Inflammatory macrophage (primary cell): ENCODE results near the gene ZNF865.
"Not testable (repeated sequence)": the region's sequence is repeated elsewhere in the genome, so short reads cannot be mapped to it uniquely, and the experiment has no call there.

ENCODE experiments used
- DNase-seq, 2 donors: peaks; one replicate each; pipeline ENCODE4 v3.0.0-alpha.2; 2020 to 2022
- total RNA-seq, 18 experiments: gene quantifications; one replicate each; lab custom pipeline; 2026; ENCODE audit warnings: mixed read lengths in 6 of 18, inconsistent platforms in 2 of 18; lab: John Stamatoyannopoulos, UW

Gene ZNF865
- 0.88 to 7.5 (median 2.9) reads per million in 18 experiments for total RNA-seq

DNA sequence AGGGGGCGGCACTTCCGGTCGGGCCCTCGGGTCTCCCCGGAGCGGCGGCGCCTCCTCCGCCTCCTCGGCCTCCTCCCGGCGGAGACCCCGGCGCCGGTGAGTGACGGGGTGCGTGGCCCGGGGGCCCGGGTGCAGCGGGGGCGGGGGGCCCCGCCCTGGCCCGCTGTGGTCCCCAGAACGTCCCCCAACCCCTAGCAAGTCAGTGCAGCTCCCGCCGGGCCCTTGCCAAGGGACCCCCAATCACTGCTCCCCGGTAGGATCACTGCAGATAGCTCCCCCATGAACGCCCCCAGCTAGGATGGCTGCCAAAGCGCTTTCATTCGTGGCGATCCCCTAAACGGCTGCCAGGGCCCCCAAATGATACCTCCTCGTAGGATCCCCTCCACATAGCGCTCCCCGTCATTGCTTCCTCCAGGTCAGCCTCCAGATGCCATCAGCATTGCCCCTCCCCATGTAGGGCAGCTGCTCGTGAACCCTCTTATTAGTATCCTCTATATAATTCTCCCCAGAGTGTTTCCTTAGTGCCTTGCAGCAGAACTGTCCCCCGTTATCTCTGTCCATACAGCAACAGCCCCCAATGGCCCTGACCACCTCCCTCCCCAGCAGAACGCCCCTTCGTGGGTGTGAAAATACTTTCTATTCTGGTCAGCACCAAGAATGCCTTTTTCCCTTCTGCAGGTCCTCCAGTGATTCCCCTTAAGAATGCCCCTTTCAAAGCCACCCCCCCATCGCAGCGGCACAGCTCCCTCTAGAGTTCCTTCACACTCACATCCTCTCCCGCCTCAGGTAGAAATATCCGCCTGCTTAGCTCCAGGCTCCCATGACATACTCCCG lies at the start of gene ZNF865:
ZNF865 (plus strand) TSS at position 11 of the 834 bp plus-strand sequence. CDS start 7,972 bp downstream, outside the sequence.
- peak; percentile 68 to 73 for DNase-seq

DNA sequence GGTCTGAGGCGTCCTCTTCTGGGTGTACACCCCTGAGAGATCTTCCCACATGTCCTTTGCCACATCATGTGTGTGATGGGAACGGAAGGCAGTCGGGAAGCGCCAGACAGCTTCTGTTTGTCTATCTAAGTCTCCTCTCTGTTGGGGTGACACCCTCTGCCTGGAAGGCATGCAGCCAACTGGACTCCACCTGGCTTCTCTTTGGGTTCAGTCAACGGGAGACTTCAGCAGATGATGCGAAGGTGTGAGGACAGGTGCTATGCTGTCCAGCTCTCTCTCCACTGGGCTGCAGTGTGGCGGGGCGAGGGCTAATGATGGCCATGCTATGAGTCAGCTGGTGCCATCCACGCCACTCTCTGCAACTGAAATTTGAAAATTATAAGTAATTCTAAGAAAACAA lies 45.8 kb upstream of the ZNF865 start:
- DNase-seq: no peak

DNA sequence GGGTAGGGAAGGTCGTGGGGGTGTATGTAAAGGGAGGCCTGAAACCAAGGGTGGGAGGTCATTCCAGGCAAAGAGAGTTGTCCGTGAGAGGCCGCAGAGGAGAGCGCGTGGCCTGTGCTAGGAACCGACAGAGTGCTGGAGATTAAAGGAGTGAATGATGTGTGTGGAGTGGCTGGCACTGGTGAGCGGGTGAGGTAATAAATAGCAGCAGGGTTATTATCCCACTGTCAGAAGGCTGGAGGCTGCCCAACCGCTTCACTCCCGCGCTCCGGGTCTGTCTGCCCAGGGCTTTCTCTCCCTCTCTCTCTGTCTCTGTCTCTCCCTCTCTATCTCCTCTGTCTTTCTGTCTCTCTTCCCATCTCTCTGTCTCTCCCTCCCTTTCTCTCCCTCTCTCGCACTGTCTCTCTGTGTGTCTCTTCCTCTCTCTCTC lies 42.2 kb upstream of the ZNF865 start:
- DNase-seq: no peak

DNA sequence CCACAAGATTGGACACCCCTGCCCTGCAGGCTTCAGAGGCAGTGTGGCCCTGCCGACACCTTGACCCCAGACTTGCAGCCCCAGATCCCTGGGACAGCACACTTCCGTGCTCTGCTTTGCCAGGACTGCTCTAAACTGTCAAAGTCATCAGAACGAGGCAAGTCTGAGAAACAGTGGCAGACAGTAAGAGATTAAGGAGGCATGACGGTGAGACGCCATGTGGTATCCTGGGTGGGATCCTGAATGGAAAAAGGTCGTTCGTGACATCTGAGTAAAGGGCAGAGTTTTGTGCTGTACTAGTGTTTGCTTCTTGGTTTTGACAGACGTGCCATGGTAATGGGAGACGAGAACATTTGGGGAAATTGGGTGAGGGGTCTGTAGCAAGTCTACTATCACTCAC lies 38.6 kb upstream of the ZNF865 start:
- DNase-seq: no peak

DNA sequence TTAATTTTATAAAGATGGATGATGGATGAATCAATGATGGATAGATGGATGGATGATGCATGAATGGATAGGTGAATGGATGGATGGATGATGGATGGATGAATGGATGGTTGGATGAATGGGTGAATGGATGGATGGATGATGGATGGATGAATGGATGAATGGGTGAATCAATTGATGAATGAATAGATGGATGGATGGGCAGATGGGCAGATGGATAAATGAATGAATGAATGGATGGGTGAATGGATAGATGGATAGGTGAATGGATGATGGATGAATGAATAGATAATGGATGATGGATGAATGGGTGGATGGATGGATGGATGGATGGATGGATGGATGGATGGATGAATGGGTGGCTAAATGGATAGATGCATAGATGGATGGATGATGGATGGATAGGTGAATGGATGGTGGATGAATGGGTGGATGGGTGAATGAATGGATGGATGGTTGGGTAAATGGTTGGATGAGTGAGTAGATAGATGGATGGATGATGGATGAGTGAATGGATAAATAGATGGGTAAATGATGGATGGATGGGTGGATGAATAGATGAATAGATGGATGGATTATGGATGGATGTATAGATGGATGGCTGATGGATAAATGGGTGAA lies 37.6 kb upstream of the ZNF865 start:
- no peak for DNase-seq

DNA sequence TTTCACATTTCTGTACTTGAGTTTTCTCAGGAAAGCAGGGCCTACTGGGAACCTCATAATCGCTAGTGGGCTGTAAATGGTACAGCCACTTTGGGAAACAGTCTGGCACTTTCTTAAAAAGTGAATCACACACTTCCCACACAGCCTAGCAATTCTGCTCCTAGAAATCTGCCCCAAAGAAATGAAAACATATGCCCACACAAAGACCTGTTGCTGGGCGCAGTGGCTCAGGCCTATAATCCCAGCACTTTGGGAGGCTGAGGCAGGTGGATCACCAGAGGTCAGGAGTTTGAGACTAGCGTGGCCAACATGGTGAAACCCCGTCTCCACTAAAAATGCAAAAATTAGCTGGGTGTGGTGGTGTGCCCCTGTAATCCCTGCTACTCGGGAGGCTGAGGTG lies 36.0 kb upstream of the ZNF865 start:
- DNase-seq: not testable (repeated sequence)

DNA sequence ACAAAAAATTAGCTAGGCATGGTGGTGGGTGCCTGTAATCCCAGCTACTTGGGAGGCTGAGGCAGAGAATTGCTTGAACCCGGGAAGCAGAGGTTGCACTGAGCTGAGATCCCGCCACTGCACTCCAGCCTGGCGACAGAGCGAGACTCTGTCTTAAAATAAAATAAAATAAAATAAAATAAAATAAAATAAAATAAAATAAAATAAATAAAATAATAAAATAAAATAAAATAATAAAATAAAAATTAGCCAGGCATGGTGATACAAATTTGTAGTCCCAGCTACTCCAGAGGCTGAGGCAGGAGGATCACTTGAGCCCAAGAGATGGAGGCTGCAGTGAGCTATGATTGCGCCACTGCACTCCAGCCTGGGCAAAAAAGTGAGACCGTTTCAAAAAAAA lies 31.5 kb upstream of the ZNF865 start:
- DNase-seq: not testable (repeated sequence)

DNA sequence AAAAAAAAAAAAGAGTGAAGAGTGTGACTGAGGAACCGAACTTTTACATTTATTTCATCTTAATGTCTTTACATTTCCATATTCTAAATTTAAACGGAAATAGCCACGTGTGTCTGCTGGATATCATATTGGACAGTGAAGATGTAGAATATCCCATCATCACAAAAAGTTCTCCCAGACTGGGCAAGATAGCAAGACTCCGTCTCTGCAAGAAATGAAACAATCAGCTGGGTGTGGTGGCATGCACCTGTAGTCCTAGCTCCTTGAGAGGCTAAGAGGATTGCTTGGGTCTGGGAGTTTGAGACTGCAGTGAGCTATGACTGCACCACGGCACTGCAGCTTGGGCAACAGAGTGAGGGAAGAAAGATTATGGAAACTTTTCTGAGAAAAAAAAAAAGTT lies 28.7 kb upstream of the ZNF865 start:
- DNase-seq: no peak

DNA sequence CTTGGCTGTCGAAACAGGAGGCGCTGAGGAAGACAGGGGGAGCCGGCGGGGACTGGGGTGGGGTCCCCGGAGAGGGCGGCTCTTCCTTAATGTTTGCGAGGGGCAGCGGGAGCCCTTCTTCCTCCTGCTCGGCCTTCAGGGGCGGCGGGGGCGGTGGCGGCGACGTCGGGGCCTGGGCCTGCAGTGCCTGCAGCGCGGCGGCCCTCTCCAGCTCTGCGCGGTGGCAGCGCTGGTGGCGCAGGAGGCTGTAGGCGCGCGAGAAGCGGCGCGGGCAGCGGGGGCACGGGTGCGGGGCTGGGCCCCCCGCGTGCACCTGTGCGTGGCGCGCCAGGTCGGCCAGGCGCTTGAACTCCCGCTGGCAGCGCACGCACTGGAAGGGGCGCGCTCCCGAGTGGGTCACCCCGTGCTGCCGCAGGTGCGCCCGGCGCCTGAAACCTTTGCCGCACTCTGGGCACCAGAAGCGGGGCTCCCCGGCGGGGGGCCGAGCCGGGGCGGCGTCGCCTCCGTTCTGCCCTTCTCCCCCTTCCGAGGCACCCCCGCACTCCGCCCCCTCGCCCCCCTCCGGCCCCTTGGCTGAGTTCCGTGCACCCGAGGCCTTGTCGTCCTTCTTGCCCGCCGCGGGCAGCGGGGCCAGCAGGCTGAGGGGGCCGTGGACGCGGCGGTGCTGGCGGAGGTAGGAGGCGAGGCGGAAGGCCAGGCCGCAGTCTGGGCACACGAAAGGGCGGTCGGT lies 27.3 kb upstream of the ZNF865 start:
- no peak for DNase-seq

DNA sequence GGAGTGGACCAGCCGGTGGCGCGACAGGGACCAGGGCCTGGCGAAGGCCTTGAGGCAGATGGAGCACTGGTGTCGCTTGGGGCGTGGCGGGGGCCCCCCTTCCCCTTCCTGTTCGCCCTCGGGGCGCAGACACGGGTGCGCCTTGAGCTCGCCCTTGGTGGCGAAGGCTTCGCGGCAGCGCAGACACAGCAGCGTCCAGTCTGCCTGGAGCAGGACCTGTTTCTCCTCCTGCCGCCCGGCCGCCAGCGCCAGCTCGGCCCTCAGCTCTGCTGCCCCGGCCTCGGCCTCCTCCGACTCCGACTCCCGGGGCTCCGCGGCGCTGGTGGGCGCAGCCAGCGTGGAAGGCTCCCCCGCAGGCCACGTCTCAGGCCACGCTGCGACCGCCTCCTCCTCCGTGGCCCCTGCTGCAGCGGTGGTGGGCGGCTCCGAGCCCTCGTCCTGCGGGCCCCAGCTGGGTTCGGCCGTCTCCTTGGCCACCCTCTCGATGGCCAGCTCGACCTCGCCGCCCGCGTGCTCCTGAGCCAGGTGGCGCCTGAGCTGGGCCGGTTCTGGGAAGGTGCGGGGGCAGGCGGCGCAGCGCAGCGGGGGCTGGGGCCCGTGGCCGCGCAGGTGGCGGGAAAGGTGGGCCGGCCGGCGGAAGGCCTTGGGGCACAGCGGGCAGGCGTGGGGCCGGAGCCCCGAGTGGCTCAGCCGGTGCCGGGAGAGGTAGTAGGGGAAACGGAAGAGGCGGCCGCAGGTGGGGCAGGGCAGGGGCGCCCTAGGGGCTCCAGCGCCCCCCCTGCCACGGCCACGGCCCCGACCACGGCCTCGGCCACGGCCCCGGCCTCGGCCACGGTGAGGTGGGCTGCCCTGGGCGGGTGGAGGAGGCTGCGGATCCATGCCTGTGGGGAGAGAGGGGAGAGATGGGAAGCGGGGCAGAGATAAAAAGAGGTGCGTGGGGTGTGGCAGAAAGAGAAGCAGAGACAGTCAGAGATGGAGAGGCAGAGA lies 26.4 kb upstream of the ZNF865 start:
- DNase-seq: no peak

DNA sequence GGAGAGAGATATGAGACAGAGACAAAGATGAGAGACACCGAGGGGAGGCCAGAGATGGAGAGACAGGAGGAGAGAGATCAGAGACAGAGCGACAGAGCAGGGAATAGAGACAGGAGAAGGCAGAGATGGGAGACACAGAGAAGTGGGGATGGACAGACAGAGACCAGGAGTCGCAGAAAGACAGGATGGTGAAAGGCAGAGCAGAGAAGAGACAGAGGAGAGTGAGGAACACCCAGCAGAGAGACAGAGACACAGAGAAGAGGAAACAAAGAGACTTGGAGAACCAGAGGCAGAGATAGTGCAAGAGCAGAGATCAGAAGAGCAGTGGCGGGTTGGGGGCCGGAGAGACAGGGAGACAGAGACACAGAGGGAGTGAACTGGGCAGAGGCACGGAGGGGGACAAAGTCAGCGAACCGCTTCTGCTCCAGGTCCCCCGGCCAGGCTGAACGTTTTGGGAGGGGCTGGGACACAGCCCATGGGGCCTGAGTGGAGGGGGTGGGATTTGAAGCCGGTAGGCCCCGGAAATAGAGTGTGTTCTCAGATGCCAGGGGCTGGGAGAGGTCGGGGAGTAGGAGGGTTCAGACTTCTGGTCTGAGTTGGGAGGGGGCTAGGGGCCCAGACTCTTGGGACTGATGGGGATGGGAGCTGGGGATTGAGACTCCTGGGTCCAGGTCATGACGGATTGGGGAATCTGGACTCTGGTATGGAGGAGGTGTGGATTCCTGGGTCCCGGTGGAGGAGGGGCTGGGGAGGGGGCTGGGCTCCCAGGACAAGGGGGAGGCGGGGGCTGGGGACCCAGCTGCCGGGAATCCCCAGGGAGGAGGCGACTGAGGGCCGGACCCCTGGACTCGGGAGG lies 25.5 kb upstream of the ZNF865 start:
- peak in 1 of 2 donors; percentile 1 for DNase-seq

DNA sequence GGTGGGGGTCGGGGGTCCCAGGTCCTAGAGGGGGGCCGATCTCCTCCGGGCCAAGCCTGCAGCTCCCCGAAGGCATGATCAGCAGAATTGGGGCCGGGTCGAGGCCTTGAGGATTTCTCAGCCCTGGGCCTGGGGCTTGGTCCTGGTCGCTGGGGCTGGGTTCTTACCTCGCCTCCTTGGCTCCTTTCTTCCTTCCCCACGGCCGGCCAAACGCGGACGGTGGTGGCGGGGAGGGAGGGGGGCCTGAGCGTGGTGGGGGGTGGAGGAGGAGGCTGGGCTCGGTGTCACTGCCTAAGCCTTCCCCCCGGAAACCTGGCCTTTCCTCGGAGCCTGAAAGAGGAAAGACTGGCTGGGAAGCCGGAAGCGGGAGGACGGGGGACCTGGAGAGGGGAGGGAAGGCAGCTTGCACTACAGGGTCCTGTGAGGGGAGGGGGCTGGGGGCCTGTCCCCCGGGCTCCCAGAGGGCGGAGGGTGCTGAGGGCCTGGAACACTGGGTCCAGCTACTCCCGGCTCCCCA lies 24.8 kb upstream of the ZNF865 start, which contains the start of gene ZNF579:
ZNF579 (minus strand) TSS at position 221 of the 517 bp plus-strand sequence. CDS start 1,209 bp downstream, outside the sequence.
- DNase-seq: peak; percentile 80 to 84

DNA sequence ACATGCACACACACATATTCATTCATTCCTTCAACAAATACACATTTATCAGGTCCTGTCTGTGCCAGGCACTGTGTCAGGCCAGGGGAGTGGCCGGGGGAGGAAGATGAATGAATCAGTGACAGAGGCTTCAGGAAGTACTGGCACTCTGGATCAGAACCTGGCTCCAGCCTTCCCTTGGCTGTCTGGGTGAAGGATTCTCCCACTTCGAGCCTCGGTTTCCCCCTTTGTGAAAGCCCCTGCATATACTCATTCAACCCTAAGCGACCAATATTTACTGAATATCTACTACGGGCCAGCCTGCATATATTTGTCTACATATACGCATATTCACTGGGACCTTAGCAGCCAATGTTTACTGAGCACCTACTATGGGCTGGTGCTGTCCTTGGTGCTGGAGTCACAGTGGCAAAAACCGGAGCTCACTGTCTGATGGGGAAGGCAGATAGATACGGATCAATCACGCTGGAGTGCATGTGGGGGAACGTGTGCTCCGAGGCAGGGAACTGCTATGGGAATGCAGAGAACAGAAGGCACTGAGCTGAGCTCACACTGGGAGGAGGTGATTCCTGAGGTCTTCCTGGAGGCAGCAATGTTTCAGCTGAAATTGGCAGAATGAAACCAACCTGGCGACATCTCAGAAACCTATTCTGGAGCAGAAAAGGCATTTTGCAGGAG lies 24.2 kb upstream of the ZNF865 start:
- peak in 1 of 2 donors; percentile 14 for DNase-seq

DNA sequence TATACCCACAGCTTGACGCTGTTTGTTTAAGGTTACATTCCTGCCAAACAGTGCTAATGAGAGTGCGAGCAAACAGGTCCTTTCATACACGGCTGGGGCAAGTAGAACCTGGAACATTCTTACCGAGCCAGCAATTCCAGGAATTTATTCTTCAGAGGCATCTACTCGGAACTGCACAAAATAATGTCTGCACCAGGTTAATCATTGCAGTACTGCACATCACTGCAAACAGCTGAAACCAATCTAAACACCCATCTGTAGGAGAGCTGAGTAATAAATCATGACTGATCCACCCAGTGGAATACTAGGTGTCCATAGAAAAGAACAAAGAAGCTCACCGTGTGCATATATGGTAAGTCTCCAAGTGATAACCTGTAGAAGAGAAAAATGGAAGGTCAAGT lies 23.6 kb upstream of the ZNF865 start:
- DNase-seq: no peak

DNA sequence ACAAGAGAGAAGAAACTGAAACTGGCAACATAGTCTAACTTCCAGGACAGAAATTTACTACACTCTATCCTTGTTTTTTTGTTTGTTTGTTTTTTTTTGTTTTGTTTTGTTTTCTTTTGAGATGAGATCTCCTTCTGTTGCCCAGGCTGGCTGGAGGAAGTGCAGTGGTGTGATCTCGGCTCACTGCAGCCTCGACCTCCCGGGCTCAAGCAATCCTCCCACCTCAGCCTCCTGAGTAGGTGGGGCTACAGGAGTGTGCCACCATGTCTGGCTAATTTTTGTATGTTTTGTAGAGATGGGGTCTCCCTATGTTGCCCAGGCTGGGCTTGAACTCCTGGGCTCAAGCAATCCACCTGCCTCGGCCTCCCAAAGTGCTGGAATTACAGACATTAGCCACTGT lies 23.2 kb upstream of the ZNF865 start:
- DNase-seq: not testable (repeated sequence)

DNA sequence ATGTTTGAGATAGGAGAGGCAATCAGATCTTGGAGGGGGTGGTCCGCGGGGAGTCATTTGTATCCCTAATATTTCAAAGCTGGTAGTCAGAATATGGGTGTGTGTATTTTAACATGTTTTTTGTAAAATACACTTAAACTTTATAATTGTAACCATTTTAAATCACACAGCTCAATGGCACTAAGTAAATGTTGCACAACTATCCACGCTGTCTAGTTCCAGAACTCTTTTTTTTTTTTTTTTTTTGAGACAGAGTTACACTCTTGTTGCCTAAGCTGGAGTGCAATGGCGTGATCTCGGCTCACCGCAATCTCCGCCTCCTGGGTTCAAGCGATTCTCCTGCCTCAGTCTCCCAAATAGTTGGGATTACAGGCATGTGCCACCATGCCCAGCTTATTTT lies 21.6 kb upstream of the ZNF865 start:
- not testable (repeated sequence) for DNase-seq

DNA sequence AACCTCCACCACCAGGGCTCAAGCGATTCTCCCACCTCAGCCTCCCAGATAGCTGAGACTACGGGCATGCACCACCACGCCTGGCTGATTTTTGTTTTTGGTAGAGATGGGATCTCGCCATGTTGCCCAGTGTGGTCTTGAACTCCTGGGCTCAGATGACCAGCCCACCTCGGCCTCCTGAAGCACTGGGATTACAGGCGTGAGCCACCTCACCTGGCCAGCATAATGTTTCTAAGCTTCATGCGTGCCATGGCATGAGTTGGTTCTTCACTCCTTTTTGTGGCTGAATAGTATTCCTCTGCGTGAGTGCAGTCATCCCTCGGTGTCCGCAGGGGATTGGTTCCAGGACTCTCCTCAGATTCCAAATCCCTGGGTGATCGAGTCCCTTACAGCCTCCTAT lies 20.6 kb upstream of the ZNF865 start:
- no peak for DNase-seq

DNA sequence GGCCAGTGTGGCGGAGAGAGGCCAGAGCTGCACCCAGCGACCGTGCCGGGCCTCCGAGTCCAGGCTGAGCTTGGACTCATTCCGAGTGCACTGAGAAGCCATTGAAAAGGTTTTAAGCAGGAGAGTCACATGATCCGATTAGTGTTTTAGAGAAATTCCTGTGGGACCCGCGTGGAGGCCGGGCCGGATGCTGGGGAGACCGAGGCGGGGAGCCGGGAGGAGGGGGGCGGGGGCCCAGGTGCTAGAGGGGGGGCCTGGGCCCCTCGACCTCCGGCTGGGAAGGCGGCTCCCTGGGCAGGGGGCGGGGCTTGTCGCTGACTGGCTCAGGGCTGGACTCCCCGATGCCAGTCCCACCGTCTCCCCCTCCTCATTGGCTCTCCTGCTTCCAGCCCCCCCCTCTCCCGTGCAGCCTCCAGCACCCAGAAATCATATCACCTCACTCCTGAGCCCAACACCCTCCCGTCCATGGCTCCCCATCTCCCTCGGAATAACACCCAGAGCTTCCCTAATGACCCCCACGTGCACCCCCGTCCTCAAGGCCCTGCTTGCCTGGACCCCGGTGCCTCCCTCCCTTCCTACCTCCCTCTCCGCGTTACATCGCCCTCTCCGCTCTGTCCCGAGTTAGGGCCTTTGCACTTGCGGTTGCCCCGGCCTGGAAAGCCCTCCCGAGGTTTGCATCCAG lies 19.6 kb upstream of the ZNF865 start:
- DNase-seq: no peak

DNA sequence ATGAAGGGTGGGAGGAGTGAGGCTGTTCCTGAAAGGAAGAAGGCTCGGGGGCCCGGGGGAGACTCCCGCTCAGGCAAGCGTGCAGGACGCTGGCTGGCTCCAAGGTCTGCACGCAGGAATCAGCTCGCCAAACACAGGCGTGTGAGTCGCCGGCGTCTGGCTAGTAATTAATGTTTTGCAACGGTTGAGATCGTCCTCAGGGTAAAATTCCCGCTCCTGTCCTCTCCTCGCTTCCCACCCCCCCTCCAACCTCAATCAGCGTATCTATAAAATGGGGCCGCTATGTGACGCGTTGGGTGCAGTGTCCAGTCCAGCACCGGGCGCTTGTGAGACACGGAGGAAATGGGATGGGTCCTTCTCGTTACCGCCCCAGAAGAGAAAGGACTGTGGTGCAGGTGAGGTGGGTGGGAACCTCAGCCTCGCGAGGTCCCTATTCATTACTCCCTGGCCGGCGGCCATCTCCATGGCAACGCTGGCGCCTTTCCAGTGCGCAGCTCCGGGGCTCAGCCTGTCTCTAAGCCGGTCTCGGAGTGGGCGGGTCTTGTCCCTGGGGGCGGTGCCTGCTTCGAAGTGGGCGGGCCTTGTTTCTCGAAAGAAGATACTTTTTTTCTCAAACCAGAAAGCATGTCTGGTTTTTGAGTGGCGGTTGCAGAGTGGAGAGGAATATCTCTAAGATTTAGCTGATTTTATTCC lies 18.3 kb upstream of the ZNF865 start:
- DNase-seq: peak; percentile 91 to 94
